GM19193 (cell line): ENCODE measurements around the gene SV2A.

ENCODE experiments used
- POLR2A ChIP-seq: IDR thresholded peaks from 4 replicates; pipeline ENCODE4 v1.6.1; 2011; ENCODE audit not compliant: insufficient read depth, insufficient read length; ENCODE audit errors: extremely low read depth

Gene SV2A, protein sequence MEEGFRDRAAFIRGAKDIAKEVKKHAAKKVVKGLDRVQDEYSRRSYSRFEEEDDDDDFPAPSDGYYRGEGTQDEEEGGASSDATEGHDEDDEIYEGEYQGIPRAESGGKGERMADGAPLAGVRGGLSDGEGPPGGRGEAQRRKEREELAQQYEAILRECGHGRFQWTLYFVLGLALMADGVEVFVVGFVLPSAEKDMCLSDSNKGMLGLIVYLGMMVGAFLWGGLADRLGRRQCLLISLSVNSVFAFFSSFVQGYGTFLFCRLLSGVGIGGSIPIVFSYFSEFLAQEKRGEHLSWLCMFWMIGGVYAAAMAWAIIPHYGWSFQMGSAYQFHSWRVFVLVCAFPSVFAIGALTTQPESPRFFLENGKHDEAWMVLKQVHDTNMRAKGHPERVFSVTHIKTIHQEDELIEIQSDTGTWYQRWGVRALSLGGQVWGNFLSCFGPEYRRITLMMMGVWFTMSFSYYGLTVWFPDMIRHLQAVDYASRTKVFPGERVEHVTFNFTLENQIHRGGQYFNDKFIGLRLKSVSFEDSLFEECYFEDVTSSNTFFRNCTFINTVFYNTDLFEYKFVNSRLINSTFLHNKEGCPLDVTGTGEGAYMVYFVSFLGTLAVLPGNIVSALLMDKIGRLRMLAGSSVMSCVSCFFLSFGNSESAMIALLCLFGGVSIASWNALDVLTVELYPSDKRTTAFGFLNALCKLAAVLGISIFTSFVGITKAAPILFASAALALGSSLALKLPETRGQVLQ

DNA sequence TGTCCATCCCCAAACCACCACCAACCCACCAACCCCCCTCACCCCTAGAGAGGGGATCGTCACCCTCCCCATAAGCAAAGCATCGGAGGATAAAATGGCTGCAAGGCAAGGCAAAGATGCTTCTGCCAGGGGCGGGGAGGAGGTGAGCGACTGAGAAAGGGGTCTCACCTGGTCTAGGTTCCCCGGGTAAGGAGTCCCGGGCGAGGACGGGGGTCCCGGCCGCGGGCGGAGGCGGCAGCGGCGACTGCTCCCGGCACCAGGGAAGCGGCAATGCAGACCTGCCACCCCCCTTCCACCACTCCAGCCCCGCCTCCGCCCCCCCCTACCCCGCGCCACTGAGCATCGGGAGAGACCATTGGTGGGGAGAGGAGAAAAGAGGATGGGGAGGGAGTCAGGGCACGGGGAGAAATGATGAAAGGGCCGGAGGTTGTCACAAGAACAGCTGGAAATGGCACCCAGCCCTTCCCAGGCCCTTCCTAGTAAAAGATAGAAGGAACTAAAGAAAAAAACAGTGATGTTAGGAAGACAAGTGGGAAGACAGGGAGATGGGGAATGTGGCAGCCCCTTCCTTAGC is at the start of gene SV2A:
Gene SV2A, minus strand, starts transcription at position 274 of the 574 bp plus-strand sequence. CDS start 4,004 bp downstream, outside the sequence.
- TF ChIP-seq POLR2A: no peak

DNA sequence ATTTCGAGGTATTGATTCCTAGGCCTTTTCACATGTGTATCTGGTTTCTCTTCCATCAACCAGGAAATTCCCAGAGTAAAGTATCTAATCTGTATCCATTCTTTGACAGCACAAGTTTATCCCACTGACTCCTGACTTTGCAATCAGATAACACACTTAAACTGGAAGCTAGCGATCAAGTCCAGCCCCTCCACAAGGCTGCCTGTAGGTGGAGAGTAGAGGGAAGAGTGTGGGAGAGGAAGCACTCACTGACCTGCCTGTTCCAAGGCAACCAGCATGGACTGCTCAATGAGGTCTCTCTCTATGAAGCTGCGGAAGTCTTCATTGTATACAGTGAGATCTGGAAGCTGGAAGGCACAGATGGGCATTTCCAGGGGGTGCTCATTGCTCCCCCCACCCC is 49.4 kb upstream of the SV2A start:
- no peak for TF ChIP-seq POLR2A

DNA sequence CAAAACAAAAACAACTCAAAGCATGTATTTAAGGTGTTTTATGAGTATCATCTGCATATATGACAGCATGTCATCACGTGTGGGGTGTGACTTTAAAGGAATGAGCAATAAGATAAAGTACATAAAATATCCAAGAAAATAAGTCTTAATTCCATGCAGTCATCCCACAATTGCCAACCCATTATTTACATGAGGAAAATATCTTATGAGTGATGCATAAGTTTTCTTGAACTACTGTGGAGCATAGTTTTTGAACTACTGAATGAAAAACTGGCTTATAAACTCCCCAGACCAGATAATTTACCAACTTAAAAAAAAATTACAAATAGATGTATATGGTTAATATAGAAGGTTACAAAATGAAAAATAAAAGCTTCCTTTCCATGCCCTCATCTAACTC is 48.8 kb upstream of the SV2A start:
- no peak for TF ChIP-seq POLR2A

DNA sequence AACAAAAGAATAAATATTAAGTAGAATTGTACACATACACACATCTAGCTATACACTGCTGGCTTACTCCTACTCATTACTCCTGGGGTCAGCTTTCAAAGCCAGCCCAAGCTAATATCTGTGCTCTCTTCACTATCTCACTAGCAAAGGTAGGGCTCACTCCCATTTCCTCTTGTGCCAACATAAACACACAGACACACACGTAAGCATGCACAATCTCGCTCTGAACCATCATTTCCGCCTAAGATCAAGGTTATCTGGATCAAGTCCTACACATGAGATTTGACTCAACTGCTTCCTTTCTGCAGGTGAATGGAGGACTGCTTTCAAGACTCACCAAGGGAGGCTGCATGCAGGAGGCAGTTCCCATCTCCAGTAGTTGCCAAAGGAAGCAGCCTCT is 47.8 kb upstream of the SV2A start:
- no peak for TF ChIP-seq POLR2A

DNA sequence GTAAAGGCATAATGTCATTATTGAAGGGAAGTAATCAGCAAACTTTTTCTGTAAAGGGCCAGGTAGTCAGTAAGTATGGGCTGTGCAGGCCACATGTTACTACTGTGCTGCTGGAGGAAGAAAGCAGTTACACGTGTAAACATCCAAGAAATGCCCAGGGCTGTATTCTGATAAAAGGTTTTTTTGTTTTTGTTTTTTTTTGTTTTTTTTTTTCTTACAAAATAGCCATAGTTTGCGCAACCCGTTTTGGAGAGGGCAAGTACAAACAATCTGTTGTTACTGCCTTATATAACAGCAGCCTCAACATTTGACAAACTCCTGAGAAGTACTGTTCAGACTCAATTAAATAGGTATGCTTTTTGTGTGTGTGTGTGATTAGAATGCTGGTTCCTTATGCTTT is 45.7 kb upstream of the SV2A start:
- no peak for TF ChIP-seq POLR2A

DNA sequence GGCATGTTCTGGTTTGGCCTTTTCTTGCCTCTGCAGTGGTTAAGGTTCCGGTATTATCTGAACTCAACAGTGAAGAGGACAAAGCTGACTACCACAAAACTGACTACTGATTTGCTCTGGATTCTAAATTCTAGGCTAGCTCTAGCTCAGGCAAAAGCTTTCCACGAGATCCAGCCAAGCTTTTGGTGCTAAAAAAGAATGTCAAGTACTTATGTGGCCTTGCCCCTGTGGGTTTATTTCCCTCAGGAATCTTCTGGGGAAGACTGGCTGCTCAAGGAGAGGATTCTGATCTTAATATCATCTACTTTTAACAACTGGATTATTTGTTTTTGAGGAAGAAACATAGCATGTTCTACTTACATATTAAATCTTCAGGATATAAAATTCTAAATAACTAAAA is 45.1 kb upstream of the SV2A start:
- TF ChIP-seq POLR2A: no peak

DNA sequence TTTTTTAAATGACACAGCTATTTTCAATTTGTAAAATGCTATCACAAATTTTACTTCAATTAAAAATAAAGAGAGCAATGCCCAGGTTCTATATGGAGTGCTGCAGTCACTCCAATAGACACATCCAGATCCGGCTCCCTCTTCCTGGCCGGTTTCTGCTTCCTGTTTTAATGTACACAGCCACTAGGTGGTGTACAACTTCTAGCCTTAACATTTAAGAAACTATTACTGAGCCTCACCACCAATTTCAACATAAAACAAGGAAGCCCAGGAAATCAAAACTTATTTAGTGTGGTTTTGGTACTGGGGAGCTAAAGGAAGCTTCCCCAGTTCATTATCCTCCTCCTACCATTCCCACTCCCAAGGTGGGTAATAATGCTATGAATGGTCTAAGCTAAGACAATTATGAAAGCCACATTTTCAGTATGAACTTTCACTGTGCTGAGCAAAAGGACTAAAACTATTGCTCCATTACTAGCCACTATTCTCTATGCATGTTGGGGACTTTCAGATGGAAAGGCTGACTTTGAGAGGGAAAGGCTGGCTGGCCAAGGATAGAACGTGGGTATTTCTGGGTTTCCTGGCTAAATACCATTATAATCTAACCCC is 44.5 kb upstream of the SV2A start:
- TF ChIP-seq POLR2A: no peak

DNA sequence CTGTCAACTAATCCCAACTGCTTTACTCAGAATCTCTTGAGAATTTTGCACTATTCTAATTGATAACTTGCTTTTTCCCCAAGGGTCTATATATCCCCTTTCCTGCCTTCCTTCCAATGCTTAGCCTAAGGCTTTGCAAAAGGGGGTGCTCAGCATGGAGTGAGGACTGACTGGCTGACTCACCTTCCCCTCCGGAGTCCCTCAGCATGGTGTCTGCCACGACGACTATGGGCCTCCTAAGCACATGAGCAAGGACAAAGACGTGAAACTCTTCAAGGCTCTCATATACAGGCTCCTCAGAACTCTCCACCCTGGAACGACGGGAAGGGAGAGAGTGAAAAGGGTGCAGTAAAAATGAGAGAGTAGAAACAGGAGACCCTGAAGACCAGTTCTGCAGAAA is 32.3 kb upstream of the SV2A start:
- TF ChIP-seq POLR2A: no peak

DNA sequence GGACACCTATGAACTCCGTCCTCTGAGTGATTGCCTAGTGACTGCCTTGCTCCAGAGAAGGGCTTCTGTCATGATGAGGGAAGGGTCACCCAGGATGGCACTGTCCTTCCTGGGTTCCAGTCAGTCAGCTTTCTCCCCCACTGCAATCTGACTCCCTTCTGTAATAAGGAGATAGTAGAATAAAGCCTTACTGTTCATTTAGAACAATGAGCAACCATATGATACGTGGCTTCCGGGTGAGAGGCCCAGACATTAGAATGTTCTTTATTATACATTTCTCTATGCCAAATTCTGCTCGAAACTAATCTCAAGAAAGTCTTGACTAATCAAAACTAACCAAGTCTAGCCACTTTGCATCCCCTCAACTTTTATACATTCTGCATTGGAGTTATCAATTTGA is 27.6 kb upstream of the SV2A start:
- TF ChIP-seq POLR2A: no peak

DNA sequence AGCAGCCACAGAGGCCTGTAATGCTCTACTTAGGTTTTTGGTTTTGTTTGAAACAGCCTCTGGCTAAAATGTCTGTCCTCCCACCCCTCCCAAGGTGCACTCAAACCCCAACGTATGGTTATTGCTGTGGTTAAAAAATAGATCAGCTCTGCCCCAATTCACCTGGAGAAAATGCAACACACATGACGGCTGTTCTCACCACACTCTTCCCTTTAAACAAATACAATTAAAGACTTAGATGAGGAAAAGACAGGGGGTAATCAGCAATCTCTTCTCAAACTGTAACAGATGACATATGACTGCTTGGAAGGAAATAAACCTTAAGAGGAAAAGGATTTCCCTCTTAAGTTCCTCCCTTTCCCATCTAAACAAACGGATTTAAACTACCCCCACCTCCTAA is 25.2 kb upstream of the SV2A start:
- no peak for TF ChIP-seq POLR2A

DNA sequence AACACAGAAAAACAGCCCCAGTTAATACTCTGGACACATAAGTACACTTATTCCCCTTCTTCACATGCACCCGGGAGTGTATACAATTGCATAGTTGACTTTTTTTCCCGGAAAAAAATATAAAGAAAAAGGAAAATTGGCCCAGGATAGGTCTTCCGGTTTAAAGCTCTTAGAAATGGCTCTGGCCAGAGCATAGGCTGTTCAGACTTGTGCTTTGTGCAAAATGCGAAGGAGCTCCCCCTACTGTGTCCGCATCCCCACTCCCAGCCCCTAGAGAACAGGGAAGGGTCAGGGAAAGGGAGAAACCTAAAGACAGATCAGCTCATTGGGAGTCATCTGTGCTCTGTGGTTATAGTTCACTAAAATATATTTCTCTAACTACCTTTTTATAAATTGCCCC is 24.6 kb upstream of the SV2A start:
- TF ChIP-seq POLR2A: no peak

DNA sequence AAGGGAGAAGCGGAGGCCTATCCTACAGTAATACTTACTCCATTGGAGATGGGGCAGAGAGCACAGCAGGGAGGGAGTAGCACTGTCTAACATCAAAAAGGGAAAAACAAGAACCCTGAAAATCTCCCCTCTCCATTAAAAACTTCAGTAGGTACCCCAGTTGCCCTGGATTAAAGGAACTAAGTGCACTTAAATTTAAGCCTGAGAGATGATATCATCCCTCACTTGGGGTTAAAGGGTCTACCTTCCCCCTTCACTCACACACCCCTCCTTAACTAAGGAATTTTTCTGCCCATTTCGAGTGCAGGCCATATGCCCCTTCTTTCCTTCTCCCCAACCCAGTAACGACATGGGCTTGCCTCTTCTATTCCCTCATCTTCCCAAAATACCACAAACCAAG is 22.8 kb upstream of the SV2A start:
- no peak for TF ChIP-seq POLR2A

DNA sequence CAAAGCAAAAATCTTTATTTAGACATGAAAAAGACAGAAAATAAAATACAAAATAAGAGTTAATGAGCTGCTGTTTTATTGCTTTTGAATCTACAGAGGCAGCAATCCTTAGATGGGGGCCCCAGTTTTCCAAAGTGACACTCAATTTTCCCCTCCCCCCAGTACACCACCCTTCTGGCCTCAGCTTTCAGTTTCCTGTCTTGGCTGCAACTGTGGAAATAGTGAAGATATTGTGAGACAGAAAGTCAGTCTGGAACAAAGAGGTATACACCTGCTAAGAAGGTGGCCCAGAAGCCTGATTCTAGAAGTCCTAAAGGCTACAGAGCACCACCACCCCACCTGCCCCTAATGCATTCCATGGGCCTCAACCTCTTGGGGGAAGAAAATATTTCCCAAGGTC is 20.1 kb upstream of the SV2A start:
- TF ChIP-seq POLR2A: no peak

DNA sequence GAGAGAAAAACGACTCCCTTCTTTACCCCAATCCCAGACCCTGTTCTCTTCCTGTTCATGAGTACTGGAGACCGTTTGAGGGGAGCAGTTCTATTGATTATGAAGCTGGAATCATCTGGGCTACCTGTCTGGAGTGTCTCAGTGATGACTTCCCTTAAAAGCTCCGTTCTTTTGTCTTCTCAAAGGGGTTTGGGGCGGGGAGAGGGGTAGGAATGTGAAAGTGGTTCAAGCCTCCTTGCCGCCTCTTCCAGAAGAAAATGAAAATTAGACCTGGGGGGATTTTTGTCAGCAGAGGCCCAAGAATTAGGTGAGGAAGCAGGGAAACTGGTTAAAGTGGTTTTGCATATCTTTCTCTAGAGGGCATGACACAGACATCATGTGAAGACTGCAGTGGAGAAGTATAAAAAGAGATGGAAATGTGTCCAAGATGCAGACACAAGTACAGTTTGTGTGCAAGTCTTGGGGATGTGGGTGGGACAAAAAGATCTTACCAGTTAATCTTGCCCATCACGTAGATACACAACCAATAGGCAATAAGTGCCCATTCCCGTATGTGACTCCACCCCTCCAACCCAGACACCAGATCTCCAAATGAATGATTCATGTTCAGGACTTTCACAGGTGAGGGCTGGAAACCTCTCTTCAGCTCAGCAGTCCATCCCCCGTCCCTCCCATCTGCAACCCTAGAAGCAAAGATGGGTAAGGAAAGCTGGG is 19.5 kb upstream of the SV2A start:
- peak; percentile 24 for TF ChIP-seq POLR2A
